Measurements from ENCODE around the gene FLVCR2.

GRCh38 chr14:75587388-75587787 is 9.0 kb downstream of the FLVCR2 start:
- TF ChIP-seq CTCF (IDR thresholded peaks at IDR 0.05; ENCODE audit: insufficient read depth, low read length, poor library complexity, severe bottlenecking) (no peak), EZH2phosphoT487 (conservative IDR thresholded peaks at IDR 0.05; ENCODE audit: low read length) (no peak)
